Measurements from ENCODE around the gene C1orf87.

- TF ChIP-seq RARB (CRISPR knock-in tag; IDR thresholded peaks at IDR 0.05) = no peak
- no peak for TF ChIP-seq ZFP30 (CRISPR knock-in tag; IDR thresholded peaks at IDR 0.05)
- TF ChIP-seq PATZ1 (CRISPR knock-in tag; IDR thresholded peaks at IDR 0.05; ENCODE audit: borderline replicate concordance) = no peak
- TF ChIP-seq TCF4 (CRISPR knock-in tag; IDR thresholded peaks at IDR 0.05; ENCODE audit: borderline replicate concordance) = no peak
These were observed 86.9 kb downstream of the C1orf87 start for GRCh38 chr1:59986516-59987310.

Measured in SK-N-SH treated with all-trans-retinoic acid at 6 μM for 48 hours (cell line).